IPS-15b (cell line): ENCODE measurements around the gene ASTN2.

Experiments
- H3K27me3 ChIP-seq: one replicate; pipeline ENCODE4 v1.6.1; 2013; ENCODE audit warnings: low read length; ENCODE audit not compliant: control insufficient read depth, insufficient read depth
- H3K36me3 ChIP-seq: one replicate; pipeline ENCODE4 v1.6.1; 2013; ENCODE audit warnings: low read length; ENCODE audit not compliant: control insufficient read depth, insufficient read depth
- H3K4me1 ChIP-seq: one replicate; pipeline ENCODE4 v1.6.1; 2013; ENCODE audit warnings: mild to moderate bottlenecking, low read length; ENCODE audit not compliant: control insufficient read depth, insufficient read depth
- H3K4me3 ChIP-seq: one replicate; pipeline ENCODE4 v1.5.1; 2013; ENCODE audit warnings: low read depth, low read length
- H3K9ac ChIP-seq: one replicate; pipeline ENCODE4 v1.6.1; 2013; ENCODE audit warnings: low read depth, mild to moderate bottlenecking, low read length
- H3K9me3 ChIP-seq: one replicate; pipeline ENCODE4 v1.6.1; 2013; ENCODE audit warnings: mild to moderate bottlenecking, low read length; ENCODE audit not compliant: control insufficient read depth, insufficient read depth

The ASTN2 gene

DNA sequence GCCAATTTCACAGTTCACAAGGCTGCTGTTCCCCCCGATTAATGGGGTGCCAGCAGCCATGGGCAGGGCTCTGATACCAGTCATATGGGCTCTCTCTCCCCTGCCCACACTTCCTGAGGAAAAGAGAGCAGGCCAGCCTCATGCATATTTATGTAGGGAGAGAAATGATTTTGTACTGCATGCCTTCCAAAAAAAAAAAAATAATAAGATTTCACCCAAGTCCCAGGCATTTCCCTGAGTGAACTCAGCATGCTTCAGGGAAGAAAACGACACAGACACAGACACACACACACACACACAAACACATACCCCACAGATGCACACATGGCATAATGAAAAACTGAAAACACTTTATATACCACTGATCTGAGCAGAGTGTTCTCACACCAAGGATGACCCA, 232.8 kb downstream of the ASTN2 start:
- no peak overlapping the region for H3K9ac ChIP-seq
- no peaks in the 10 kb centered on the region for H3K4me1 ChIP-seq
- H3K9me3 ChIP-seq, result no peaks in the 10 kb centered on the region
- no peaks in the 10 kb centered on the region for H3K27me3 ChIP-seq
- no peak overlapping the region for H3K4me3 ChIP-seq
- H3K36me3 ChIP-seq, result no peaks in the 10 kb centered on the region

DNA sequence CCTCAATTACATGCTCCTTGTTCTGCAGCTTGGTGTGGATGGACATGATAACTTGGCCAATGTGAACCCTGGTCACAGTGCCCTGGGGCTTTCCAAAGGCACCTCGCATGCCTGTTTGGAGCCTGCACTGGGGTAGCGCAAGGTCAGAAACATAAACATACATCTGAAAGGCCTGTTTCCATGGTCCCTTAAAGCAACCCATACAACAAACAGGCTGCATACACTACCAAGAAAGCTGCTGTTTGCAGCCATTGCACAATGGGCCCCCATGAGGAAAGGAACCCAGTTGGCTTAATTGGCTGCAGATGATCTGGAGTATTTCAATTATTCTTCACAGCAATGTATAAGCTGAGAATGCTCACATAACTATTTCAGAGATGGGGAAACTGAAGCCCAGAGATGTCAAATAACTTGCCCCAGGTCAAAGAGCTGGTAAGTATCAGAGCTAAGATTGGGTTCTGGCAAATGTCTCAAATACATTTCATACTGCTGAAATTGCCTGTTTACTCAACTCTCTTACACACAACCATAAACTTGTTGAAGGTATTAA, 233.9 kb downstream of the ASTN2 start:
- no peaks in the 10 kb centered on the region for H3K9me3 ChIP-seq
- no peaks in the 10 kb centered on the region for H3K36me3 ChIP-seq
- no peak overlapping the region for H3K4me3 ChIP-seq
- H3K4me1 ChIP-seq, result no peaks in the 10 kb centered on the region
- no peaks in the 10 kb centered on the region for H3K27me3 ChIP-seq
- no peak overlapping the region for H3K9ac ChIP-seq

DNA sequence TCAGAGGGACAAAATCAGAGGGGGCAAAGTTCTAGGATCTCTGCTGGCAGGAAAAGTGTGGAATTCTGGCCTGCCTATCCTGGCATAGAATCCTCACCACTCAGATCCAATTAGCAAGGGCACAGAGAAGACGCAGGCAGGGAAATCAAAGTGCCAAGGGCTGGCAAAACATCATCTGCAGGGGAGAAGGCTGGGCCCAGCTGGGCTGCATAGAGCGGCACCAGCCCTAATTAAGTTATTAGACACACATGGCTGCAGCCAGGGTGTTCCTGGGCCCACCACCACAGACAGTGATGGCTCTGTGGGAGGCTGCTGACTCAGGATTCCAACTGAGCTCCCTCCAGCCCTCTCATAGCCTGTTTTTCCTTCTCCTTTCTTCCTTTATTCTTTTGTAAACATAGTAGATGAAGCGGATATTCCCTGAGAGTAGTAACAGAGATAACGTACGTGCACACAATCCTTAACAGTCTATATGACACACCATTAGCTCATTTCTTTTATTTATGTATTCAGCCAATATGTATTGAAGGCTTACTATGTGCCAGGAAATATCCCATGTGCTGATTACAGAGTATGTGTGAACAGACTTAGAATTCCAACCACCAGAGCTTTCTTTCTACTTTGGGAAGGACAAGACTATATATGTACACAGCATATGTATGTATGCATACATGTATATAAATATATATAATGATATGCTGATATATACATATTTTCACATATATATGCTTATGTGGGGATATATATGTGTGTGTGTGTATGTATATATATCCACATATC, 236.1 kb downstream of the ASTN2 start:
- H3K9ac ChIP-seq, result no peak overlapping the region
- no peaks in the 10 kb centered on the region for H3K36me3 ChIP-seq
- H3K27me3 ChIP-seq, result no peaks in the 10 kb centered on the region
- no peaks in the 10 kb centered on the region for H3K9me3 ChIP-seq
- no peaks in the 10 kb centered on the region for H3K4me1 ChIP-seq
- H3K4me3 ChIP-seq, result no peak overlapping the region

DNA sequence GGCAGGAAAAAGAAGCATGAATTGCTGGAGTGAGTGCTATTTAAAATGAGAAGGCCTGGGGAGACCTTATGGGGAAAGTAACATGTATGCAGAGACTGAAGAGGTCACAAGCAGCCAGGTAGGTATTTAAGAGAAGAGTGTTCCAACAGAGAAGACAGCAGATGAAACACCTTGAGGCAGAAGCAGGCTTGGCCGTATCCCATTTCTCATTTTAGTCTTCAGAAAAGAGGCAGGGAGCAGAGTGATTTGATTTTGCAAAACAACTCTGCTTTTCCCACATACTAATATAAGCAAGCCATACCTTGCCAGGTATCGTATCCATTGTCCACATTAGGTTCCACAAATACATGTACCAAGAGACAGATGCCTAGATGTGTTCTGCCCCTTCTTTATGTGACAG, 244.3 kb downstream of the ASTN2 start:
- H3K4me3 ChIP-seq, result no peak overlapping the region
- no peaks in the 10 kb centered on the region for H3K36me3 ChIP-seq
- H3K27me3 ChIP-seq, result no peaks in the 10 kb centered on the region
- no peaks in the 10 kb centered on the region for H3K9me3 ChIP-seq
- H3K4me1 ChIP-seq, result peaks cover 8% of the 10 kb centered on the region
- no peak overlapping the region for H3K9ac ChIP-seq

DNA sequence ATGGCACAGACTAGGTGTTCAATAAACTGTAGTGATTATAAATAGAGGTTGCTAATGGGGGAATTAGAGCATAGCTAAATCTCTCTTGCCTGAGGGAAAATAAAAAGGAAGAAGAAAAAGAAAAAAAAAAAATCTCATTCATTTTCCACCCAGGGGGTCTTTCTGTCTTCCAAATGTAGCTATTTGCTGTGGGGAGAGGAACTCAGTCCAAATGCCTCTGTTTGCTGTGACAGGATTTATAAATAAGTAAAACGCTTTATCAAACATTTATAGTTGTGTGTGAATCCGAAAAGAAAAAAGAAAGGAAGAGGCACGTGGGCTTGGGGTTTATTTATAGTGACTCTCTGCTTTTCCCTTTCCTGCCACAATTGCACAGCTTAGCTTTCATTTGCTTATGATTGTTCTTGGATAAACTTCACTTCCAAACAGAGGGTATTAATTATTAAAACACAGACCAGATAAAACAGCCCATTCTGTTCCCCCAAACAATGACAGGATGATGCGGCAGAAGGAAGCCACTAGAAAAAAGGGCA, 245.7 kb downstream of the ASTN2 start:
- Histone ChIP-seq H3K9me3 (no peaks in the 10 kb centered on the region), H3K4me1 (peaks cover 8% of the 10 kb centered on the region), H3K27me3 (no peaks in the 10 kb centered on the region), H3K4me3 (no peak overlapping the region), H3K36me3 (no peaks in the 10 kb centered on the region), H3K9ac (peak overlapping the region; percentile 18)

DNA sequence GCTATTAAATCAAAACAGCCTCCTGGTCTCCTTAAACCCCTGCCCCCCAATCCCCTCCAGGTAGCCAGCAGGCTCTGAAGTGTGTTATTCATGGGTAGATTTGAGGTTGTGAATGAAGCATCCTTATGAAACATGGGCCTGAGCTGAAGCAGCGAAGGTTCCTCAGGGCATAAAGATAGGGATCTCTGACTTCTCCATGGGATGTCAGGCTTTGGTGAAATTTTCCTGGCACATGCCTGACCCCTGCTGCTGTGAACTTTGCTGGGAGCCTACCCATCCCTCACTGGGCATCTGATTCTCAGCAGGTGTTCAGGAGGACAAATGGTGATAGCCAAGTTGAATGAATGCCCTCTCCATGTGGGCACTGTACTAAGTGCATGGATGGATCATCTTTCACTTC, 250.3 kb downstream of the ASTN2 start:
- Histone ChIP-seq H3K27me3 (no peaks in the 10 kb centered on the region), H3K9me3 (no peaks in the 10 kb centered on the region), H3K4me3 (no peak overlapping the region), H3K4me1 (peaks cover 8% of the 10 kb centered on the region), H3K36me3 (no peaks in the 10 kb centered on the region), H3K9ac (no peak overlapping the region)

DNA sequence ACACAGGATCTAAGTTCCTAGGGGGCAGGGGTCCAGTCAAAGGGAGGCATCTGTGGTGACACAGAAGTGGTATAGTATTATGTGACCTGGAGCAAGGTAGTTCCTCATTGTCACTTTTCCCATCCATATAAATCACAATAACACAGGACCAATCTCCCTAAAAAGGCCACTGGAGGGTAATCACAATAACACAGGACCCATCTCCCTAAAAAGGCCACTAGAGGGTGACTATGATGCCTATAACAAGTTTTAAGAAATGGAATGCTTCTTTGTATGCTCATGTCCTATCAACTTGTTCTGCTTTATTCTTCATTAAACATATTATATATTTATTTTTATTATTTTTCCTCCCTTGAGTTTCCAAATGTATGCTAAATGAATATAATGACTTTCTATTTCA, 254.6 kb downstream of the ASTN2 start:
- Histone ChIP-seq H3K36me3 (no peaks in the 10 kb centered on the region), H3K4me1 (no peaks in the 10 kb centered on the region), H3K9me3 (no peaks in the 10 kb centered on the region), H3K9ac (no peak overlapping the region), H3K27me3 (no peaks in the 10 kb centered on the region), H3K4me3 (no peak overlapping the region)

DNA sequence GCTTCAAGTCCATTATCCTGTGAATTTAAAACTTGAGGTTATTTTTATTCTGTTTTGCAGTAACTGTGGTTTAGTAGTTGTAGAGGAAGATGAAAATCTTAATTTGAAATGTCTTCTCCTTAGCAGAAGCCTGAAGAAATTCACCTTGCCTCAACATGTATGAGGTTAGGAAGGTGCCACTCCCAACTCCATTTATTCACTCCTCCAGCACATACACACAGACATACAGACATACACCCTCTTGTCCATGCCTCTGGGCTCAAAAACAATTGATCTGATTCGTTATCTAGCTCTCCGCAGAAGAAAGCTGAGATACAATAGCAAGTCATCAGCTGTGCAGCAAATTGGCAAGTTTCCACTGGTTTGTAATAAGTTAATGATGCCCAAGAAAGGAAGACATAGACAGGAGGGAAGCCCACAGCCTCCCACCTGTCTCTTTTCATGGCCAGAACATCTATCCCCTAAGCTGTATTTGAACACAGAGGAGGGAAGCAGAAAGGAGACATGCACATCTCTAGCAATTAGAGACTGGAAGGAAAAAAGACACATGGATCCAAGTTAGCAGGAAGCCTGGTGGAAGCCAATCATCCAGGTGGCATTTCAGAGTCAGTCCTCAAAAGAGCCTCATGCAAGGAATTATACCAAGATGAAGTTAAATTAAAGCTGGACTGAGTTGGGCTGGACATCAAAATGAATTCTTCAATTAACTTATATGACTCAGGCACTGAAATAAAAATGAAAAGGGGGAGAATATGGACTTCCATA, 257.9 kb downstream of the ASTN2 start:
- H3K9ac ChIP-seq, result no peak overlapping the region
- H3K4me3 ChIP-seq, result no peak overlapping the region
- no peaks in the 10 kb centered on the region for H3K36me3 ChIP-seq
- no peaks in the 10 kb centered on the region for H3K9me3 ChIP-seq
- no peaks in the 10 kb centered on the region for H3K27me3 ChIP-seq
- no peaks in the 10 kb centered on the region for H3K4me1 ChIP-seq

DNA sequence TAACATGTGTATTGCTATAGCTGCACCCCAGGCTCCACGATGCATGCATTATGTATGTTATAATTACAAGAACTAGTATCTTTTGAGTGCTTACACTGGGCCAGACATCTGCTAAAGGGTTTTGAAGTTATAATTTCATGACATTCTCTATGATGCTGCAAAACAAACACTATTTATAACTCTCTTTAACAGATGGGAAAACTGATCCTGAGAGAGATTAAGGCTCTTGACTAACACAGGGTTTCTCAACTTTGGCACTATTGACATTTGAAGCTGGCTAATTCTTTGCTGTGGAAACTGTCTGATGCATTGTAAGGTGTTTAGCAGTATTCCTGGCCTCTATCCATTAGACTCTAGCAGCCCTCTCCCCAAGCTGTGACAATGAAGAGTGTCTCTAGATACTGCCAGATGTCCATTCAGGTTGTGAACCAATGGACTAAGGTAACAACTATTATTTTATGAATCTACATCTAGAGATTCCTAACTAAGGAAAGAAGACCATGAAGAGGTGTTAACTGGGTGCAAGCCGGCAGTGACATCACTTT, 258.6 kb downstream of the ASTN2 start:
- Histone ChIP-seq H3K27me3 (no peaks in the 10 kb centered on the region), H3K9me3 (no peaks in the 10 kb centered on the region), H3K9ac (no peak overlapping the region), H3K4me1 (no peaks in the 10 kb centered on the region), H3K36me3 (no peaks in the 10 kb centered on the region), H3K4me3 (no peak overlapping the region)

DNA sequence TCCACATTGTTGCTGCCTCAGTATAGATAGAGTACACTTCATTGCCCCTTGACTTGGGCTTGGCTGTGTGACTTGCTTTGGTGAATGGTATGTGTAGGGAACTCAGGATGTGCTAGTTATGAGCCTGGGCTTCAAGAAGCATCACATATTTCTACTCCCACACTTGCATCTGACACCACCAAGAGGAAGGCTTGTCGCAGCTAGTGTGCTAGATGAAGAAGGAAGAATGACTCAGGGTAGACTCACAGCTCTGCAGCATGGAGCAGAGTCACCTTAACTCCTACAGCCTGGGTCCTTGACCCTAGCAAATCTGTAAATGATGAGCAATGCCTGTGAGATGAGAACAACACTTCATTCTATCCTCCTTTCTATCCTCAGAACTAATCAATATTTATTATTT, 261.8 kb downstream of the ASTN2 start:
- no peak overlapping the region for H3K9ac ChIP-seq
- no peaks in the 10 kb centered on the region for H3K4me1 ChIP-seq
- H3K4me3 ChIP-seq, result no peak overlapping the region
- H3K9me3 ChIP-seq, result no peaks in the 10 kb centered on the region
- H3K36me3 ChIP-seq, result no peaks in the 10 kb centered on the region
- H3K27me3 ChIP-seq, result no peaks in the 10 kb centered on the region

DNA sequence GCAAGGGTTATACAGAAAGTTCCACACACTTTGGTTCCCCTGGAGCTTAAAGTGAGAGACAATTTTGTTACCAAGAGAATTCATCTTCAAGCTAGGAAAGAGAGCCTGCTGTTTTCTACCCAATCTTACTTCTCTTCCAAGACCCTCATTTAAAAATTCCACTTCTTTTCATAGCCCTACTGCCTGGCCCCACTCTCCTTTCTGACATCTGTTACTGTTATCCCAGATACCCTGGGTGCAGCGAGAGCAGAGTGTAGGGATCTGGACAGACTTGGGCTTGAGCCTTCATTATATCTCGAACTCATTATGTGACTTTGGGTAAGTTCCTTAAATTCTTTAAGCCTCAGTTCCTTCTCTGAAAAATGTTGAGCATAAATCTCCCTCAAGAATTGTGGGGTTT, 263.1 kb downstream of the ASTN2 start:
- Histone ChIP-seq H3K27me3 (no peaks in the 10 kb centered on the region), H3K9ac (no peak overlapping the region), H3K4me1 (no peaks in the 10 kb centered on the region), H3K4me3 (no peak overlapping the region), H3K36me3 (no peaks in the 10 kb centered on the region), H3K9me3 (no peaks in the 10 kb centered on the region)
